H9 (cell line): ENCODE results near the gene COMMD1. TPM values are rescaled to one million over a fixed set of nuclear protein-coding genes. Genes with fewer than 3 reads are reported as not detected.

Experiments
- DNase-seq: peaks from one replicate; pipeline ENCODE4 v3.0.0-alpha.2; 2017
- H2AFZ ChIP-seq: one replicate; pipeline ENCODE4 v1.6.1; 2013; ENCODE audit warnings: mild to moderate bottlenecking, low read length, control low read depth, moderate library complexity
- H2AK5ac ChIP-seq: 2 replicates; pipeline ENCODE4 v1.6.1; 2013; ENCODE audit warnings: low read length, control low read depth, mixed read lengths; ENCODE audit not compliant: insufficient read length
- H2BK120ac ChIP-seq: one replicate; pipeline ENCODE4 v1.6.1; 2013; ENCODE audit warnings: low read depth, mild to moderate bottlenecking, low read length, control low read depth, inconsistent platforms; ENCODE audit not compliant: poor library complexity, severe bottlenecking
- H2BK12ac ChIP-seq: 2 replicates; pipeline ENCODE4 v1.6.1; 2013; ENCODE audit warnings: low read length, control low read depth, mixed read lengths, low read depth; ENCODE audit not compliant: insufficient read length
- H2BK15ac ChIP-seq: 2 replicates; pipeline ENCODE4 v1.6.1; 2013; ENCODE audit warnings: low read depth, low read length, control low read depth
- H2BK20ac ChIP-seq: one replicate; pipeline ENCODE4 v1.6.1; 2013; ENCODE audit warnings: low read depth, mild to moderate bottlenecking, low read length, control low read depth, inconsistent platforms; ENCODE audit not compliant: poor library complexity, severe bottlenecking
- H2BK5ac ChIP-seq: 2 replicates; pipeline ENCODE4 v1.6.1; 2013; ENCODE audit warnings: low read length, control low read depth, mixed read lengths; ENCODE audit not compliant: insufficient read length
- H3K14ac ChIP-seq: 2 replicates; pipeline ENCODE4 v1.6.1; 2013; ENCODE audit warnings: low read length, control low read depth; ENCODE audit not compliant: insufficient read depth
- H3K18ac ChIP-seq: 2 replicates; pipeline ENCODE4 v1.6.1; 2013; ENCODE audit warnings: low read depth, mild to moderate bottlenecking, mixed read lengths, low read length, control low read depth; ENCODE audit not compliant: insufficient read length
- H3K23ac ChIP-seq: 2 replicates; pipeline ENCODE4 v1.6.1; 2013; ENCODE audit warnings: low read length, control low read depth, mixed read lengths, low read depth; ENCODE audit not compliant: insufficient read length
- H3K23me2 ChIP-seq: 2 replicates; pipeline ENCODE4 v1.6.1; 2013; ENCODE audit warnings: low read depth, mild to moderate bottlenecking, mixed read lengths, low read length, control low read depth; ENCODE audit not compliant: insufficient read length, poor library complexity, severe bottlenecking
- H3K27ac ChIP-seq: 2 replicates; pipeline ENCODE4 v1.5.1; 2013; ENCODE audit warnings: low read length, control low read depth, mixed read lengths, low read depth; ENCODE audit not compliant: insufficient read length
- H3K27me3 ChIP-seq: 2 replicates; pipeline ENCODE4 v1.6.1; 2013; ENCODE audit warnings: low read length, control low read depth, inconsistent platforms; ENCODE audit not compliant: insufficient read depth
- H3K4ac ChIP-seq: 2 replicates; pipeline ENCODE4 v1.6.1; 2013; ENCODE audit warnings: low read depth, mild to moderate bottlenecking, control low read depth, inconsistent platforms, low read length, moderate library complexity
- H3K4me1 ChIP-seq: 2 replicates; pipeline ENCODE4 v1.6.1; 2013; ENCODE audit warnings: low read length, control low read depth, inconsistent platforms; ENCODE audit not compliant: insufficient read depth
- H3K4me2 ChIP-seq: 2 replicates; pipeline ENCODE4 v1.6.1; 2013; ENCODE audit warnings: low read length, control low read depth, mixed read lengths; ENCODE audit not compliant: insufficient read length, insufficient read depth
- H3K56ac ChIP-seq: 2 replicates; pipeline ENCODE4 v1.6.1; 2013; ENCODE audit warnings: low read depth, mild to moderate bottlenecking, mixed read lengths, low read length, control low read depth; ENCODE audit not compliant: insufficient read length
- H3K79me1 ChIP-seq: 2 replicates; pipeline ENCODE4 v1.6.1; 2013; ENCODE audit warnings: low read depth, mild to moderate bottlenecking, moderate library complexity, low read length, control low read depth, inconsistent platforms; ENCODE audit not compliant: insufficient read depth, poor library complexity, severe bottlenecking
- H3K79me2 ChIP-seq: 2 replicates; pipeline ENCODE4 v1.6.1; 2013; ENCODE audit warnings: low read length, control low read depth, inconsistent platforms; ENCODE audit not compliant: insufficient read depth
- H3K9ac ChIP-seq: 2 replicates; pipeline ENCODE4 v1.6.1; 2013; ENCODE audit warnings: low read length, control low read depth, mixed read lengths; ENCODE audit not compliant: insufficient read length; ENCODE audit errors: extremely low read depth
- H3K9me3 ChIP-seq: one replicate; pipeline ENCODE4 v1.6.1; 2013; ENCODE audit warnings: low read depth, low read length, inconsistent platforms; ENCODE audit not compliant: control insufficient read depth
- H3T11ph ChIP-seq: one replicate; pipeline ENCODE4 v1.6.1; 2013; ENCODE audit warnings: mild to moderate bottlenecking, low read length, control low read depth, inconsistent platforms
- H4K20me1 ChIP-seq: one replicate; pipeline ENCODE4 v1.6.1; 2013; ENCODE audit not compliant: control insufficient read depth, insufficient read length, insufficient read depth
- H4K5ac ChIP-seq: 2 replicates; pipeline ENCODE4 v1.6.1; 2013; ENCODE audit warnings: low read depth, mild to moderate bottlenecking, mixed read lengths, low read length, control low read depth; ENCODE audit not compliant: insufficient read length
- H4K8ac ChIP-seq: replicated peaks from 2 replicates; pipeline ENCODE4 v1.6.1; 2013; ENCODE audit warnings: low read length, control low read depth, mixed read lengths, low read depth; ENCODE audit not compliant: insufficient read length
- H4K91ac ChIP-seq: 2 replicates; pipeline ENCODE4 v1.6.1; 2013; ENCODE audit warnings: low read depth, mild to moderate bottlenecking, moderate library complexity, mixed read lengths, low read length, control low read depth; ENCODE audit not compliant: insufficient read length
- H3K27ac Mint-ChIP-seq, 3 experiments: 2 replicates in 2 of 3; 3 replicates in 1 of 3; pipeline ENCODE4 v1.8.0; 2020 to 2021; ENCODE audit warnings: mixed read lengths in 3 of 3, mild to moderate bottlenecking in 1 of 3, moderate library complexity in 1 of 3
- H3K27me3 Mint-ChIP-seq: 2 replicates; pipeline ENCODE4 v1.8.0; 2021; ENCODE audit warnings: low read depth, mild to moderate bottlenecking, moderate library complexity, mixed read lengths
- H3K36me3 Mint-ChIP-seq, 3 experiments: 2 replicates in 2 of 3; 3 replicates in 1 of 3; pipeline ENCODE4 v1.8.0; 2020 to 2021; ENCODE audit warnings: low read depth in 3 of 3, mixed read lengths in 3 of 3; ENCODE audit not compliant: insufficient read depth in 1 of 3
- H3K4me1 Mint-ChIP-seq, 2 experiments: 2 replicates each; pipeline ENCODE4 v1.8.0; 2020; ENCODE audit warnings: mixed read lengths in 2 of 2
- H3K4me3 Mint-ChIP-seq, 2 experiments: 2 replicates in 1 of 2; 3 replicates in 1 of 2; pipeline ENCODE4 v1.8.0; 2020 to 2021; ENCODE audit warnings: mild to moderate bottlenecking in 2 of 2, mixed read lengths in 2 of 2, moderate library complexity in 1 of 2
- H3K9me3 Mint-ChIP-seq, 2 experiments: 2 replicates in 1 of 2; 3 replicates in 1 of 2; pipeline ENCODE4 v1.8.0; 2020; ENCODE audit warnings: mild to moderate bottlenecking in 2 of 2, mixed read lengths in 2 of 2, moderate library complexity in 1 of 2
- CTCF ChIP-seq: fragments of 200-600 bp; sonication (generic); conservative IDR thresholded peaks from 3 replicates; pipeline ENCODE4 v1.8.0; 2021; ENCODE audit warnings: antibody characterized with exemption, mild to moderate bottlenecking
- WGBS: extraction: QIAGEN DNeasy Blood & Tissue Kit; methylation state at CpG from one replicate; pipeline ENCODE4 v1.1.7; 2013; ENCODE audit warnings: missing lambda C conversion rate, low lambda C conversion rate, mixed read lengths; ENCODE audit not compliant: insufficient read length; ENCODE audit errors: extremely low coverage; 5-methylcytosine and 5-hydroxymethylcytosine counted together
- total RNA-seq: library from RNA; stranded (reverse); gene quantifications from 2 replicates; pipeline ENCODE4 v1.2.1, GENCODE V29; 2021

COMMD1 gene
- total RNA-seq, 1 experiment from 2014 or later, result 31.5 TPM

- Mint-ChIP-seq H3K27ac (no peak overlapping the region; a peak in 1 of 7 replicates), H3K27me3 (no peaks in the 10 kb centered on the region), H3K36me3 (no peaks in the 10 kb centered on the region; a peak in 1 of 7 replicates), H3K9me3 (no peaks in the 10 kb centered on the region), H3K4me3 (no peak overlapping the region), H3K4me1 (peaks cover 0 to 3% of the 10 kb centered on the region in 2 experiments; a peak in 1 of 4 replicates)
- Histone ChIP-seq H3K4ac (no peak overlapping the region), H3K79me1 (no peaks in the 10 kb centered on the region), H4K20me1 (no peaks in the 10 kb centered on the region), H3K4me2 (no peak overlapping the region), H3K23me2 (no peaks in the 10 kb centered on the region), H2BK120ac (no peak overlapping the region), H3K14ac (no peak overlapping the region), H3K79me2 (no peaks in the 10 kb centered on the region), H2BK5ac (no peak overlapping the region), H3K27ac (no peak overlapping the region), H3K23ac (no peak overlapping the region), H2BK15ac (no peak overlapping the region), H3T11ph (no peak overlapping the region), H2AK5ac (no peak overlapping the region), H3K4me1 (no peaks in the 10 kb centered on the region), H4K5ac (no peak overlapping the region), H2BK12ac (no peak overlapping the region), H3K27me3 (no peaks in the 10 kb centered on the region), H4K8ac (no peak overlapping the region), H3K56ac (no peak overlapping the region), H4K91ac (no peak overlapping the region), H3K9me3 (no peaks in the 10 kb centered on the region), H2AFZ (no peak overlapping the region), H2BK20ac (no peak overlapping the region), H3K18ac (no peak overlapping the region), H3K9ac (no peak overlapping the region)
- no peak for DNase-seq
- WGBS, result no CpG with 5 or more reads among the region's 8 CpGs
- TF ChIP-seq CTCF, result no peak
Measured at GRCh38 chr2:61998426-61998825, 93.0 kb downstream of the COMMD1 start.
